Panc1 (cell line): ENCODE results near the gene MSMB. TPM values are rescaled to one million over a fixed set of nuclear protein-coding genes. Genes with fewer than 3 reads are reported as not detected.
"Not testable (repeated sequence)": the region's sequence is repeated elsewhere in the genome, so short reads cannot be mapped to it uniquely, and the experiment has no call there.

ENCODE experiments used
- ATAC-seq: fragments of 200-7000 bp; cut with Tn5 transposase; 2 replicates; pipeline ENCODE4 v1.9.1; 2020; ENCODE audit warnings: mild to moderate bottlenecking, moderate library complexity
- BruUV-seq: library from RNA; stranded (reverse); fragments of 400-500 nt; replicated peaks from 2 replicates; lab custom pipeline; 2021; lab: Mats Ljungman, UMichigan
- CTCF ChIA-PET: fragments of 300-600 bp; sonication (Branson Sonifier 250); formaldehyde crosslinking; loops from one replicate; lab custom pipeline; 2022; ENCODE audit warnings: antibody characterized with exemption; lab: Charles Lee
- POLR2A ChIA-PET: fragments of 300-600 bp; sonication (Branson Sonifier 250); formaldehyde crosslinking; loops from one replicate; lab custom pipeline; 2022; ENCODE audit warnings: antibody characterized with exemption; lab: Charles Lee
- DNase-seq: peaks from one replicate; pipeline ENCODE4 v3.0.0-alpha.2; 2010; ENCODE audit warnings: low read depth, low spot score
- H3K27ac ChIP-seq: 2 replicates; pipeline ENCODE4 v1.5.1; 2011; ENCODE audit warnings: mild to moderate bottlenecking, low read length, inconsistent platforms
- H3K27me3 ChIP-seq: fragments of 200-500 bp; sonication (Bioruptor generic); 2 replicates; pipeline ENCODE4 v1.6.0; 2014; ENCODE audit warnings: low read length, inconsistent platforms; ENCODE audit not compliant: control insufficient read depth, insufficient read depth
- H3K36me3 ChIP-seq: fragments of 200-500 bp; sonication (Bioruptor generic); 2 replicates; pipeline ENCODE4 v1.5.1; 2014; ENCODE audit warnings: inconsistent platforms, mild to moderate bottlenecking, low read length, moderate library complexity; ENCODE audit not compliant: control insufficient read depth, insufficient read depth
- H3K4me1 ChIP-seq: 2 replicates; pipeline ENCODE4 v1.5.1; 2011; ENCODE audit warnings: inconsistent platforms, mild to moderate bottlenecking, low read length, moderate library complexity; ENCODE audit not compliant: control insufficient read depth, insufficient read depth
- H3K4me3 ChIP-seq, 2 experiments: 2 replicates each; pipeline ENCODE4 v1.5.1; 2011 to 2012; ENCODE audit warnings: low read depth in 2 of 2, low read length in 2 of 2, mild to moderate bottlenecking in 2 of 2, inconsistent platforms in 1 of 2, moderate library complexity in 1 of 2
- H3K9me3 ChIP-seq: fragments of 200-500 bp; sonication (Bioruptor generic); 2 replicates; pipeline ENCODE4 v1.5.1; 2014; ENCODE audit warnings: low read depth, mild to moderate bottlenecking, inconsistent platforms, low read length, moderate library complexity; ENCODE audit not compliant: control insufficient read depth, insufficient read depth
- CTCF ChIP-seq: fragments of 450-650 bp; IDR thresholded peaks from 2 replicates; pipeline ENCODE4 v1.5.1; 2017; ENCODE audit warnings: mild to moderate bottlenecking
- POLR2AphosphoS5 ChIP-seq: IDR thresholded peaks from 2 replicates; pipeline ENCODE4 v1.6.1; 2012; ENCODE audit warnings: mild to moderate bottlenecking, low read depth, low read length, moderate library complexity
- REST ChIP-seq, 2 experiments: IDR thresholded peaks; 2 replicates each; pipeline ENCODE4 v1.6.1; 2011 to 2012; ENCODE audit warnings: low read depth in 2 of 2, control low read depth in 1 of 2, low read length in 1 of 2, mild to moderate bottlenecking in 1 of 2, moderate library complexity in 1 of 2; ENCODE audit not compliant: insufficient read depth in 1 of 2
- SIN3A ChIP-seq: IDR thresholded peaks from 2 replicates; pipeline ENCODE4 v1.6.1; 2012; ENCODE audit warnings: low read depth, mild to moderate bottlenecking, low read length, moderate library complexity, borderline replicate concordance; ENCODE audit not compliant: insufficient read depth
- TCF7L2 ChIP-seq: IDR thresholded peaks from 2 replicates; pipeline ENCODE4 v1.6.1; 2011; ENCODE audit warnings: mild to moderate bottlenecking, low read depth, low read length, inconsistent platforms
- in situ Hi-C: cut with HindIII; loops from 2 replicates; pipeline ENCODE4 v1.10.0; 2016; ENCODE audit warnings: low sequenced_read_pairs, low pct_unique_long_range_greater_than_20kb
- intact Hi-C: fragments of 100-400 bp; cut with micrococcal nuclease; formaldehyde crosslinking; loops from one replicate; pipeline ENCODE4 v1.10.0; 2022; ENCODE audit not compliant: unreplicated experiment
- total RNA-seq: library from RNA; stranded (reverse); gene quantifications from one replicate; pipeline ENCODE4 v1.2.1, GENCODE V29; 2021; ENCODE audit not compliant: unreplicated experiment

MSMB gene
- total RNA-seq, 1 experiment from 2014 or later, result not detected

DNA sequence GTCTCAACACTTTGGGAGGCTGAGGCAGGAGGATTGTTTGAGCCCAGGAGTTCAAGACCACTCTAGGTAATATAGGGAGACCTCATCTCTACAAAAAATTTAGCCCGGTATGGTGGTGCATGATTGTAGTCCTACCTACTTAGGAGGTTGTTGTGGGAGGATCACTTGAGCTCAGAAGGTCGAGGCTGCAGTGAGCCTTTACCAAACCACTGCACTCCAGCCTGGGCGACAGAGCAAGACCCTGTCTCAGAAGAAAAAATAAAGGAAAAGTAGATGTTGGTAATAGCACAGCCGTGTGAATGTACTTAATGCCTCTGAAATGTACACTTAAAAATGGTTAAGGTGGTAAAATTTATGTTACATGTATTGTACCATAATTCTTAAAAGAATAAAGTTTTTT, 48.5 kb downstream of the MSMB start:
- H3K9me3 ChIP-seq, result no peaks in the 10 kb centered on the region
- peaks cover 5% of the 10 kb centered on the region; the same call in 1 of the 2 replicates for H3K36me3 ChIP-seq
- POLR2A ChIA-PET, result no interaction called here
- no peak for ATAC-seq
- no peak for DNase-seq
- no peak overlapping the region for H3K4me3 ChIP-seq
- in situ Hi-C loops (no loop called here), intact Hi-C loops (no loop called here)
- no peak for TF ChIP-seq SIN3A
- TF ChIP-seq REST (IDR thresholded peaks at IDR 0.05; ENCODE audit: insufficient read depth in 1 of 2, low read depth in 2 of 2, low read length in 1 of 2), result no peak
- no peak for TF ChIP-seq POLR2AphosphoS5
- no peak for TF ChIP-seq TCF7L2
- no peak for TF ChIP-seq CTCF
- BruUV-seq, result no TSS peak
- H3K27ac ChIP-seq, result no peak overlapping the region
- CTCF ChIA-PET, result no interaction called here
- no peaks in the 10 kb centered on the region for H3K4me1 ChIP-seq
- H3K27me3 ChIP-seq, result no peaks in the 10 kb centered on the region

GRCh38 chr10:45985590-45985989, 60.5 kb downstream of the MSMB start:
- CTCF ChIA-PET, H3K4me1 ChIP-seq, in situ Hi-C loops, H3K9me3 ChIP-seq, POLR2A ChIA-PET, intact Hi-C loops, DNase-seq, BruUV-seq, ATAC-seq, H3K27me3 ChIP-seq, H3K27ac ChIP-seq, H3K4me3 ChIP-seq: not testable (repeated sequence)
- H3K36me3 ChIP-seq, result peaks cover 17% of the 10 kb centered on the region

DNA sequence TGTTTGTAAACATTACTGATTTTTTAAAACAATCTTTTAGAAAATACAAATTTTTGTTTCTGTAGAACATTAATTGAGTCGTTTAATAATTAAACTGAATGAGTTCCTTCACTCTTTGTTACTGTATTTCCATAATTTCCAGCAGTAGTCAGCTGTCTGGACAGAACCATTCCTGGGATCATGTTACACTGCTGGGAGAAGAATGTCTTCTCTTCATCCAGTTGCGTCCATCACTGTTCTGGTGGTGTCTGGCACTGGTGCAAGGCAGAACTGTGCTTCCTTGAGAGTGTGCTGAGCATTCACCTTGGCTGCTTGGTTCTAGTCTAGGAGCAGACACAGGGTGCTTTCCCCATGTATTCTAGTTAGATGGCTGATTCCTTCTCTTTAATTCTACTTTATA, 61.6 kb downstream of the MSMB start:
- H3K4me1 ChIP-seq, in situ Hi-C loops, H3K27ac ChIP-seq, H3K27me3 ChIP-seq, BruUV-seq, intact Hi-C loops, POLR2A ChIA-PET, DNase-seq, ATAC-seq, CTCF ChIA-PET, H3K4me3 ChIP-seq, H3K9me3 ChIP-seq: not testable (repeated sequence)
- H3K36me3 ChIP-seq, result peaks cover 17% of the 10 kb centered on the region
